Measurements from ENCODE around the gene FBXO3. TPM values are rescaled to one million over a fixed set of nuclear protein-coding genes. Genes with fewer than 3 reads are reported as not detected.

FBXO3 gene
- total and polyA plus RNA-seq, 2 experiments from 2014 or later: 12.5 to 28.4 TPM

GRCh38 chr11:33719587-33719986 lies 54.7 kb downstream of the FBXO3 start:
- H3K9me3 Mint-ChIP-seq: no peaks in the 10 kb centered on the region
- H3K27ac ChIP-seq (ENCODE audit: low read depth): no peak overlapping the region
- H3K27ac Mint-ChIP-seq: no peak overlapping the region

GRCh38 chr11:33718440-33718839 lies 55.9 kb downstream of the FBXO3 start:
- Histone ChIP-seq H3F3A (replicated peaks; ENCODE audit: low read depth) (no peaks in the 10 kb centered on the region), H3K79me2 (replicated peaks; ENCODE audit: insufficient read depth) (0 out of 2 replicates have a peak, but pooled peaks cover 6% of the 10 kb centered on the region), H3K4me1 (ENCODE audit: insufficient read depth) (no peaks in the 10 kb centered on the region; the same call in 1 of the 2 replicates), H3K27me3 (ENCODE audit: insufficient read depth) (no peaks in the 10 kb centered on the region), H3K4me3 (no peak overlapping the region), H3K27ac (ENCODE audit: low read depth) (no peak overlapping the region), H3K4me2 (no peak overlapping the region), H3K36me3 (ENCODE audit: insufficient read depth) (peaks cover 5% of the 10 kb centered on the region; the same call in 1 of the 2 replicates), H4K20me1 (replicated peaks; ENCODE audit: insufficient read depth) (0 out of 2 replicates have a peak, but pooled peaks cover 4% of the 10 kb centered on the region), H2AFZ (no peak overlapping the region), H3K9me2 (ENCODE audit: insufficient read depth) (no peaks in the 10 kb centered on the region; the same call in 1 of the 2 replicates)
- H3K9me3 Mint-ChIP-seq: no peaks in the 10 kb centered on the region
- H3K36me3 Mint-ChIP-seq (ENCODE audit: low read depth): peaks cover 11% of the 10 kb centered on the region; the same call in 2 of the 3 replicates
- peaks cover 3% of the 10 kb centered on the region; the same call in 2 of the 3 replicates for H3K4me1 Mint-ChIP-seq
- H3K27me3 Mint-ChIP-seq (ENCODE audit: insufficient read depth, low read depth, poor library complexity): peaks cover 3% of the 10 kb centered on the region
- DNase-seq (ENCODE audit: low spot score) (no peak), ATAC-seq (no peak)
- H3K27ac Mint-ChIP-seq: no peak overlapping the region
- no peak overlapping the region for H3K4me3 Mint-ChIP-seq
- TF ChIP-seq, protein P1, sequence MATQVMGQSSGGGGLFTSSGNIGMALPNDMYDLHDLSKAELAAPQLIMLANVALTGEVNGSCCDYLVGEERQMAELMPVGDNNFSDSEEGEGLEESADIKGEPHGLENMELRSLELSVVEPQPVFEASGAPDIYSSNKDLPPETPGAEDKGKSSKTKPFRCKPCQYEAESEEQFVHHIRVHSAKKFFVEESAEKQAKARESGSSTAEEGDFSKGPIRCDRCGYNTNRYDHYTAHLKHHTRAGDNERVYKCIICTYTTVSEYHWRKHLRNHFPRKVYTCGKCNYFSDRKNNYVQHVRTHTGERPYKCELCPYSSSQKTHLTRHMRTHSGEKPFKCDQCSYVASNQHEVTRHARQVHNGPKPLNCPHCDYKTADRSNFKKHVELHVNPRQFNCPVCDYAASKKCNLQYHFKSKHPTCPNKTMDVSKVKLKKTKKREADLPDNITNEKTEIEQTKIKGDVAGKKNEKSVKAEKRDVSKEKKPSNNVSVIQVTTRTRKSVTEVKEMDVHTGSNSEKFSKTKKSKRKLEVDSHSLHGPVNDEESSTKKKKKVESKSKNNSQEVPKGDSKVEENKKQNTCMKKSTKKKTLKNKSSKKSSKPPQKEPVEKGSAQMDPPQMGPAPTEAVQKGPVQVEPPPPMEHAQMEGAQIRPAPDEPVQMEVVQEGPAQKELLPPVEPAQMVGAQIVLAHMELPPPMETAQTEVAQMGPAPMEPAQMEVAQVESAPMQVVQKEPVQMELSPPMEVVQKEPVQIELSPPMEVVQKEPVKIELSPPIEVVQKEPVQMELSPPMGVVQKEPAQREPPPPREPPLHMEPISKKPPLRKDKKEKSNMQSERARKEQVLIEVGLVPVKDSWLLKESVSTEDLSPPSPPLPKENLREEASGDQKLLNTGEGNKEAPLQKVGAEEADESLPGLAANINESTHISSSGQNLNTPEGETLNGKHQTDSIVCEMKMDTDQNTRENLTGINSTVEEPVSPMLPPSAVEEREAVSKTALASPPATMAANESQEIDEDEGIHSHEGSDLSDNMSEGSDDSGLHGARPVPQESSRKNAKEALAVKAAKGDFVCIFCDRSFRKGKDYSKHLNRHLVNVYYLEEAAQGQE (IDR thresholded peaks at IDR 0.05; ENCODE audit: unreplicated experiment): no peak
- no peak for TF ChIP-seq ZNF114 (CRISPR knock-in tag; IDR thresholded peaks at IDR 0.05)
- TF ChIP-seq POLR2AphosphoS5 (IDR thresholded peaks at IDR 0.05; ENCODE audit: low read depth): no peak
- no peak for TF ChIP-seq ETS1 (IDR thresholded peaks at IDR 0.05)
- no peak for TF ChIP-seq NANOG (IDR thresholded peaks at IDR 0.05; ENCODE audit: borderline replicate concordance)
- TF ChIP-seq STAT1 (IDR thresholded peaks at IDR 0.05; ENCODE audit: unreplicated experiment): no peak
- TF ChIP-seq ZNF331 (CRISPR knock-in tag; IDR thresholded peaks at IDR 0.05; ENCODE audit: low read depth): no peak
- TF ChIP-seq CREB1 (CRISPR knock-in tag; IDR thresholded peaks at IDR 0.05; ENCODE audit: low read depth): no peak
- no peak for TF ChIP-seq JUNB (IDR thresholded peaks at IDR 0.05; ENCODE audit: unreplicated experiment)
- TF ChIP-seq, protein P2, sequence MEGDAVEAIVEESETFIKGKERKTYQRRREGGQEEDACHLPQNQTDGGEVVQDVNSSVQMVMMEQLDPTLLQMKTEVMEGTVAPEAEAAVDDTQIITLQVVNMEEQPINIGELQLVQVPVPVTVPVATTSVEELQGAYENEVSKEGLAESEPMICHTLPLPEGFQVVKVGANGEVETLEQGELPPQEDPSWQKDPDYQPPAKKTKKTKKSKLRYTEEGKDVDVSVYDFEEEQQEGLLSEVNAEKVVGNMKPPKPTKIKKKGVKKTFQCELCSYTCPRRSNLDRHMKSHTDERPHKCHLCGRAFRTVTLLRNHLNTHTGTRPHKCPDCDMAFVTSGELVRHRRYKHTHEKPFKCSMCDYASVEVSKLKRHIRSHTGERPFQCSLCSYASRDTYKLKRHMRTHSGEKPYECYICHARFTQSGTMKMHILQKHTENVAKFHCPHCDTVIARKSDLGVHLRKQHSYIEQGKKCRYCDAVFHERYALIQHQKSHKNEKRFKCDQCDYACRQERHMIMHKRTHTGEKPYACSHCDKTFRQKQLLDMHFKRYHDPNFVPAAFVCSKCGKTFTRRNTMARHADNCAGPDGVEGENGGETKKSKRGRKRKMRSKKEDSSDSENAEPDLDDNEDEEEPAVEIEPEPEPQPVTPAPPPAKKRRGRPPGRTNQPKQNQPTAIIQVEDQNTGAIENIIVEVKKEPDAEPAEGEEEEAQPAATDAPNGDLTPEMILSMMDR (conservative IDR thresholded peaks at IDR 0.05; ENCODE audit: low read depth in 2 of 2): no peak

More at GRCh38 chr11:33719587-33719986, 54.7 kb downstream of the FBXO3 start:
- Histone ChIP-seq H3K27me3 (ENCODE audit: insufficient read depth) (no peaks in the 10 kb centered on the region), H3K4me2 (no peak overlapping the region), H3K4me1 (ENCODE audit: insufficient read depth) (no peaks in the 10 kb centered on the region; the same call in 1 of the 2 replicates), H3K9me2 (ENCODE audit: insufficient read depth) (no peaks in the 10 kb centered on the region; the same call in 1 of the 2 replicates), H3K4me3 (no peak overlapping the region), H3F3A (replicated peaks; ENCODE audit: low read depth) (no peaks in the 10 kb centered on the region), H3K79me2 (replicated peaks; ENCODE audit: insufficient read depth) (peaks cover 18% of the 10 kb centered on the region), H4K20me1 (replicated peaks; ENCODE audit: insufficient read depth) (peaks cover 4% of the 10 kb centered on the region; the same call in 1 of the 2 replicates), H3K36me3 (ENCODE audit: insufficient read depth) (peaks cover 5% of the 10 kb centered on the region; the same call in 1 of the 2 replicates), H2AFZ (no peak overlapping the region)
- peaks cover 13% of the 10 kb centered on the region; the same call in 2 of the 3 replicates for H3K4me1 Mint-ChIP-seq
- H3K4me3 Mint-ChIP-seq: no peak overlapping the region
- TF ChIP-seq NANOG (IDR thresholded peaks at IDR 0.05; ENCODE audit: borderline replicate concordance) (no peak), ETS1 (IDR thresholded peaks at IDR 0.05) (no peak)
- TF ChIP-seq, protein P2 (conservative IDR thresholded peaks at IDR 0.05; ENCODE audit: low read depth in 2 of 2): no peak
- peaks cover 11% of the 10 kb centered on the region; the same call in 2 of the 3 replicates for H3K36me3 Mint-ChIP-seq (ENCODE audit: low read depth)
- peaks cover 6% of the 10 kb centered on the region for H3K27me3 Mint-ChIP-seq (ENCODE audit: insufficient read depth, low read depth, poor library complexity)
- ATAC-seq: no peak
- no peak for DNase-seq (ENCODE audit: low spot score)
